ENCODE results near the gene KCNQ1OT1. TPM values are rescaled to one million over a fixed set of nuclear protein-coding genes. Genes with fewer than 3 reads are reported as not detected.

The KCNQ1OT1 gene
- total RNA-seq, 1 donor from 2014 or later = 2.3 TPM

DNA sequence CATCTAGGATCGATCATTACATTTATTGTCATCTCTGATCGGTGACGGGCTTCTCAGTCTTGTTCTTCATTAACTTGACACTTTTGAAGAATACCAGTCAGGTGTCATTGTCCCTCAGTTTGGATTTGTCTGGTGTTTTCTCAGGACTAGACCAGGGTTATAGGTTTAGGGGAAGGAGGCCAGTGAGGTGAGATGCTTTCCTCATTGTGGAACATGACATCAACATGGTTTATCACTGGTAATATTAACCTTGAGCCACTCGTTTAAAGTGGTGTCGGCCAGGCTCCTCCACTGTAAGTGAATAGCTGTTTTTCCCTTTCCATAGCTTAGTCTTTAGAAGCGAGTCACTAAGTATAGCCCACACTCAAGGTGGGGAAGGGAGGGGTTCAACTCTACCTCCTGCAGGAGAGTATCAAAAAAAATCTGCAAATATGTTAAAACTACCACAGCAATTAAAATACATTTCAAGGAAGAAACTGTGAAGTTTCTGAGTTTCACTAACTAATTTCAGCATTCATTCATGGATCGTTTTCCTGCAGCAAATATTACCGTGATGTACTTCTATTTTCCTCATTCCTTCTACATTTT lies 42.0 kb downstream of the KCNQ1OT1 start:
- Histone ChIP-seq H3K4me3 (no peak overlapping the region), H3K4me1 (no peaks in the 10 kb centered on the region), H3K9ac (no peak overlapping the region), H3K27me3 (no peaks in the 10 kb centered on the region), H4K20me1 (ENCODE audit: low read depth) (no peaks in the 10 kb centered on the region), H3K27ac (no peak overlapping the region), H2AFZ (replicated peaks) (no peak overlapping the region), H3K4me2 (no peak overlapping the region), H3K79me2 (ENCODE audit: low read depth) (no peaks in the 10 kb centered on the region), H3F3A (ENCODE audit: low read depth) (no peaks in the 10 kb centered on the region), H3K36me3 (no peaks in the 10 kb centered on the region), H3K9me3 (ENCODE audit: low read depth) (peaks cover 13% of the 10 kb centered on the region)
- no peak for DNase-seq (ENCODE audit: low spot score)
- Mint-ChIP-seq H3K27me3 (ENCODE audit: insufficient read depth, low read depth) (peaks cover 15% of the 10 kb centered on the region), H3K4me3 (no peak overlapping the region), H3K9me3 (peaks cover 71% of the 10 kb centered on the region), H3K36me3 (peaks cover 33% of the 10 kb centered on the region), H3K4me1 (peaks cover 9% of the 10 kb centered on the region), H3K27ac (no peak overlapping the region)
- no peak for TF ChIP-seq EZH2phosphoT487 (IDR thresholded peaks at IDR 0.05)
- TF ChIP-seq, protein P1, sequence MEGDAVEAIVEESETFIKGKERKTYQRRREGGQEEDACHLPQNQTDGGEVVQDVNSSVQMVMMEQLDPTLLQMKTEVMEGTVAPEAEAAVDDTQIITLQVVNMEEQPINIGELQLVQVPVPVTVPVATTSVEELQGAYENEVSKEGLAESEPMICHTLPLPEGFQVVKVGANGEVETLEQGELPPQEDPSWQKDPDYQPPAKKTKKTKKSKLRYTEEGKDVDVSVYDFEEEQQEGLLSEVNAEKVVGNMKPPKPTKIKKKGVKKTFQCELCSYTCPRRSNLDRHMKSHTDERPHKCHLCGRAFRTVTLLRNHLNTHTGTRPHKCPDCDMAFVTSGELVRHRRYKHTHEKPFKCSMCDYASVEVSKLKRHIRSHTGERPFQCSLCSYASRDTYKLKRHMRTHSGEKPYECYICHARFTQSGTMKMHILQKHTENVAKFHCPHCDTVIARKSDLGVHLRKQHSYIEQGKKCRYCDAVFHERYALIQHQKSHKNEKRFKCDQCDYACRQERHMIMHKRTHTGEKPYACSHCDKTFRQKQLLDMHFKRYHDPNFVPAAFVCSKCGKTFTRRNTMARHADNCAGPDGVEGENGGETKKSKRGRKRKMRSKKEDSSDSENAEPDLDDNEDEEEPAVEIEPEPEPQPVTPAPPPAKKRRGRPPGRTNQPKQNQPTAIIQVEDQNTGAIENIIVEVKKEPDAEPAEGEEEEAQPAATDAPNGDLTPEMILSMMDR (IDR thresholded peaks at IDR 0.05) = no peak

DNA sequence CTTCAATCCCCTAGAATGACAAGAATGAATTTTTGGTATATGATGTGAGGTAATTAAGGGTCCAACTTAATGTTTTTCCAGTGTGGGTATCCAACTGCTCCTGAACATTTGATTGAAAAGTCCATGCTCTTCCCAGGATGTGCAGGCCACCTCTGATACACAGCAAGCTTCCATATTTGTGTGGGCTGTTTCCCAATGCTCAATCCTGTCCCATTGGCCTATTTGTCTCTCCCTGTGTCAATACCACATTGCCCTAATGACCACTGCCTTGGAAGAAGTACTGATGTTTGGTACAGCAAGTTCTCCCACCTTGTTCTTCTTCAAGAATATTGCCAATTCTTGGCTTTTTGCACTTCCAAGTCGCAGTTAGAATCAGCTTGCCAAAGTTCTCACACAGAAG lies 42.9 kb downstream of the KCNQ1OT1 start:
- H3K9me3 Mint-ChIP-seq = peaks cover 73% of the 10 kb centered on the region
- H2AFZ ChIP-seq (replicated peaks) = no peak overlapping the region
- no peak overlapping the region for H3K9ac ChIP-seq
- no peaks in the 10 kb centered on the region for H3K79me2 ChIP-seq (ENCODE audit: low read depth)
- H3K27ac Mint-ChIP-seq = no peak overlapping the region
- H3K27me3 Mint-ChIP-seq (ENCODE audit: insufficient read depth, low read depth) = peaks cover 16% of the 10 kb centered on the region
- no peak overlapping the region for H3K4me2 ChIP-seq
- H3K27ac ChIP-seq = no peak overlapping the region
- DNase-seq (ENCODE audit: low spot score) = no peak
- peaks cover 13% of the 10 kb centered on the region for H3K9me3 ChIP-seq (ENCODE audit: low read depth)
- H3K36me3 Mint-ChIP-seq = peaks cover 36% of the 10 kb centered on the region
- H3K4me1 ChIP-seq = no peaks in the 10 kb centered on the region
- H3F3A ChIP-seq (ENCODE audit: low read depth) = no peaks in the 10 kb centered on the region
- TF ChIP-seq, protein P1 (IDR thresholded peaks at IDR 0.05) = no peak
- TF ChIP-seq EZH2 (IDR thresholded peaks at IDR 0.05) (no peak), EZH2phosphoT487 (IDR thresholded peaks at IDR 0.05) (no peak)
- no peaks in the 10 kb centered on the region for H3K27me3 ChIP-seq
- no peak overlapping the region for H3K4me3 Mint-ChIP-seq
- H3K4me3 ChIP-seq = no peak overlapping the region
- H4K20me1 ChIP-seq (ENCODE audit: low read depth) = no peaks in the 10 kb centered on the region
- H3K4me1 Mint-ChIP-seq = peaks cover 9% of the 10 kb centered on the region
- H3K36me3 ChIP-seq = no peaks in the 10 kb centered on the region

DNA sequence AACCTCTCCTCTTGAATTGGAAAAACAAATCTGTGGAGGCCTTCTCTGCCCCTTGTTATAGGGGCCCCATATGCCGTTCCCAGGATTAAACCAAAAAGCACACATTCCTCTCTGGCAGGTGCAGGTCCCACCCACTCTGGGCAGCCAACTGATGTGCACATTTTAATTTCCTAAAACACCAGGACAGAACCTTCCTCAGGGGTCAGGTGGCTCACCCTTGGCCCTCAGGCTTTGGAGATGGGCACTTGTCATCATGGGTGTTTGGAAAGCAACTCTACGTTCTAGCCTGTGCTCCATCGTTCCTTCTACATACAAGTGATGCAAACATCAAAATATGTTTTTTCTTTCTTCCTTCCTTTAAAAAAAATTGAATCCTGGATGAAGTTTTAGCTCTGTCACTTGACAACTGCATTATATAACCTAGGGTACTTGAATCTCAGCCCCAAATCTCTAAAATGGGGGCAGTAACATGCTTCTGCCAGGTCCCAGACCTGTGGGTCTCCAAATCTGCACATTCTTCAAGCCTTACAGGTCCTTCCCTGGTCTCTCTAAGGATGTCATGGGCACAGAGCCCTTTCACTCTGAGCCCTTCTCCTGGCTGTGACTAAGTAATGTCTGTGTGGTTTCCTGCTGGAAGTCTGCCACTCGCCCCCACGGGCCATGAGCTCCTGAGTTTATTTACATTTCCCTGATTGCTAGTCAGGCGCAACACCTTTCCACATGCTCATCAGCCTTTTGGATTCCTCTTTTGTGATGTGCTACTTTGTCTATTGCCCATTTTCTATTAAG lies 43.8 kb downstream of the KCNQ1OT1 start:
- no peaks in the 10 kb centered on the region for H3K4me1 ChIP-seq
- no peak overlapping the region for H3K9ac ChIP-seq
- TF ChIP-seq EZH2 (IDR thresholded peaks at IDR 0.05) = no peak
- no peak for TF ChIP-seq EZH2phosphoT487 (IDR thresholded peaks at IDR 0.05)
- TF ChIP-seq, protein P1 (IDR thresholded peaks at IDR 0.05) = no peak
- peaks cover 13% of the 10 kb centered on the region for H3K9me3 ChIP-seq (ENCODE audit: low read depth)
- peaks cover 15% of the 10 kb centered on the region for H3K27me3 Mint-ChIP-seq (ENCODE audit: insufficient read depth, low read depth)
- H3K79me2 ChIP-seq (ENCODE audit: low read depth) = no peaks in the 10 kb centered on the region
- no peak overlapping the region for H2AFZ ChIP-seq (replicated peaks)
- no peak overlapping the region for H3K4me3 Mint-ChIP-seq
- H3K27me3 ChIP-seq = no peaks in the 10 kb centered on the region
- peaks cover 9% of the 10 kb centered on the region for H3K4me1 Mint-ChIP-seq
- DNase-seq (ENCODE audit: low spot score) = no peak
- H3K36me3 Mint-ChIP-seq = peaks cover 33% of the 10 kb centered on the region
- H4K20me1 ChIP-seq (ENCODE audit: low read depth) = no peaks in the 10 kb centered on the region
- H3K36me3 ChIP-seq = no peaks in the 10 kb centered on the region
- no peak overlapping the region for H3K27ac Mint-ChIP-seq
- H3F3A ChIP-seq (ENCODE audit: low read depth) = no peaks in the 10 kb centered on the region
- H3K4me2 ChIP-seq = no peak overlapping the region
- no peak overlapping the region for H3K27ac ChIP-seq
- peaks cover 73% of the 10 kb centered on the region for H3K9me3 Mint-ChIP-seq
- no peak overlapping the region for H3K4me3 ChIP-seq
